Left lung (tissue), 10 donors: Measurements from ENCODE around the gene SNX22. TPM values are rescaled to one million over a fixed set of nuclear protein-coding genes. Genes with fewer than 3 reads are reported as not detected.

Experiments used
- ATAC-seq: fragments of 200-7000 bp; cut with Tn5 transposase; one replicate; pipeline ENCODE4 v1.9.1; 2020; ENCODE audit warnings: moderate library complexity
- DNase-seq, 4 donors: peaks; one replicate each; pipeline ENCODE4 v3.0.0-alpha.2; 2013 to 2020
- H3K27ac ChIP-seq, 2 donors: fragments of 200-600 bp; sonication (generic) in 1 of 2; one replicate each; pipeline versions ENCODE4 v1.5.0 to v1.8.0; 2020 to 2021
- H3K27me3 ChIP-seq, 2 donors: fragments of 200-600 bp; sonication (generic) in 1 of 2; one replicate each; pipeline versions ENCODE4 v1.5.0 to v1.8.0; 2020 to 2021
- H3K36me3 ChIP-seq, 2 donors: fragments of 200-600 bp; sonication (generic) in 1 of 2; one replicate each; pipeline versions ENCODE4 v1.5.0 to v1.8.0; 2020 to 2021
- H3K4me1 ChIP-seq, 2 donors: fragments of 200-600 bp; one replicate each; pipeline ENCODE4 v1.8.0; 2021
- H3K4me3 ChIP-seq, 2 donors: fragments of 200-600 bp; sonication (generic) in 1 of 2; one replicate each; pipeline versions ENCODE4 v1.5.0 to v1.8.0; 2020 to 2021; ENCODE audit warnings: mild to moderate bottlenecking in 1 of 2
- H3K9me3 ChIP-seq, 2 donors: fragments of 200-600 bp; sonication (generic) in 1 of 2; one replicate each; pipeline versions ENCODE4 v1.5.0 to v1.8.0; 2020 to 2021
- CTCF ChIP-seq, 2 donors: fragments of 200-600 bp; sonication (generic) in 1 of 2; IDR thresholded peaks; one replicate each; pipeline versions ENCODE4 v1.5.0 to v1.8.0; 2021; ENCODE audit warnings: antibody characterized with exemption in 2 of 2
- intact Hi-C, 2 donors: fragments of 100-400 bp; cut with DNase I; formaldehyde crosslinking; loops; one replicate each; pipeline versions ENCODE4 v1.11.2 to v1.14.2; 2022
- polyA plus RNA-seq, 6 donors: library from polyadenylated mRNA; unstranded; fragments of 120-200 nt; gene quantifications; one replicate each; pipeline ENCODE4 v1.2.1, GENCODE V29; 2013; ENCODE audit not compliant: insufficient read length in 6 of 6
- total RNA-seq, 2 donors: library from RNA; stranded (reverse); fragmentation: NEBNext Ultra II Directional; extraction: Animal tissue kit (Norgen Biotek cat#: 25700); gene quantifications; one replicate each; pipeline ENCODE4 v1.2.1, GENCODE V29; 2021
- donor health status: DM: no; HTN: yes; CAD: no.
- donor health status: DM: no; HTN: no; CAD: no.

Gene SNX22
- total and polyA plus RNA-seq, 8 donors, result 1.8 to 7.4 (median 3.3) TPM

DNA sequence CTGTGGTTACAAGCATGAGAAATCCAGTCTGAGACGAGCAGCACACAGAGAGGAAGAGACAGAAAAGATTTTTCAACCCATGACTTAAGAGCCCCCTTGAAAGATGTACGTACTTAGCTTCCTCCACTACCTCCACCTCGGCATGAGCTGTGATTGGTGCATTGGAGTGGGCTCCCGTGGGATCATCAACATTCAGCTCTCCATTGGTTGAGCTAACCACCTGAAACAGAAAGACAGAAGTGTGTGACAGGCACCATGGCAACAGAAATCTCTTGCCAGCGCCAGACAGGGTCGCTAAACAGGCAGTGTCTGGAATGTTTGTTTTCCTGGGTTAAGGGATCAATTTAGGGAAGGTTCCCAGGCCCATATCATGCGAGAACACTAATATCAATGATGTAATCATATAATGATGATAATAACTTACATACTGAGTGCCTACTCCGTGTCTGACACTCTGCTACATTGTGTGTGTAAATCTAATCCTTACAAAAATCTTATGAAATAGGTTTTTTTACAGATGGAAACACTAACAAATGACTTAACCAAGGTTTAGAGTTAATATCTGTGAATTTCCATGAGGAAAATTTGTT is 28.8 kb downstream of the SNX22 start:
- no peak for TF ChIP-seq CTCF (IDR thresholded peaks at IDR 0.05)
- ATAC-seq (no peak), DNase-seq (no peak)

GRCh38 chr15:64182859-64183370 is 31.4 kb downstream of the SNX22 start:
- H3K36me3 ChIP-seq, result peaks cover 0 to 46% of the 10 kb centered on the region in 2 donors
- intact Hi-C loops, result no loop called here
- ATAC-seq (no peak), DNase-seq (no peak)
- H3K27me3 ChIP-seq, result no peaks in the 10 kb centered on the region
- H3K9me3 ChIP-seq, result no peaks in the 10 kb centered on the region
- TF ChIP-seq CTCF (IDR thresholded peaks at IDR 0.05), result no peak
- no peak overlapping the region for H3K4me3 ChIP-seq
- H3K27ac ChIP-seq, result no peak overlapping the region
- H3K4me1 ChIP-seq, result no peaks in the 10 kb centered on the region

More for the DNA sequence above, 28.8 kb downstream of the SNX22 start:
- H3K27ac ChIP-seq, result no peak overlapping the region
- peaks cover 0 to 56% of the 10 kb centered on the region in 2 donors for H3K36me3 ChIP-seq
- no peaks in the 10 kb centered on the region for H3K9me3 ChIP-seq
- intact Hi-C loops, result no loop called here
- no peak overlapping the region for H3K4me3 ChIP-seq
- no peaks in the 10 kb centered on the region for H3K27me3 ChIP-seq
- H3K4me1 ChIP-seq, result no peaks in the 10 kb centered on the region

GRCh38 chr15:64185146-64185911 is 33.8 kb downstream of the SNX22 start:
- H3K4me3 ChIP-seq, result no peak overlapping the region
- DNase-seq (no peak), ATAC-seq (no peak)
- intact Hi-C loops, result no loop called here
- H3K27ac ChIP-seq, result no peak overlapping the region
- no peaks in the 10 kb centered on the region for H3K4me1 ChIP-seq
- no peak for TF ChIP-seq CTCF (IDR thresholded peaks at IDR 0.05)
- H3K9me3 ChIP-seq, result no peaks in the 10 kb centered on the region
- H3K27me3 ChIP-seq, result no peaks in the 10 kb centered on the region
- peaks cover 0 to 39% of the 10 kb centered on the region in 2 donors for H3K36me3 ChIP-seq

GRCh38 chr15:64187396-64188191 is 36.1 kb downstream of the SNX22 start:
- no peak overlapping the region for H3K4me3 ChIP-seq
- H3K9me3 ChIP-seq, result no peaks in the 10 kb centered on the region
- no peaks in the 10 kb centered on the region for H3K27me3 ChIP-seq
- intact Hi-C loops, result no loop called here
- ATAC-seq, result no peak
- no peak overlapping the region for H3K27ac ChIP-seq
- H3K36me3 ChIP-seq, result peaks cover 0 to 36% of the 10 kb centered on the region in 2 donors
- no peaks in the 10 kb centered on the region for H3K4me1 ChIP-seq
- DNase-seq, result no peak
- TF ChIP-seq CTCF (IDR thresholded peaks at IDR 0.05), result no peak
